Activated CD4-positive, alpha-beta T cell treated with anti-CD3 and anti-CD28 coated beads for 4 hours (primary cell): Measurements from ENCODE around the gene C6orf47.

Experiments
- DNase-seq, 2 donors: peaks; one replicate each; pipeline ENCODE4 v3.0.0-alpha.2; 2020

Gene C6orf47

GRCh38 chr6:31634131-31634530 is 26.4 kb downstream of the C6orf47 start:
- no peak for DNase-seq

- DNase-seq: no peak
Observed at GRCh38 chr6:31633447-31633846, 27.1 kb downstream of the C6orf47 start.

GRCh38 chr6:31632279-31632946 is 28.2 kb downstream of the C6orf47 start:
- no peak for DNase-seq

- DNase-seq: no peak
Observed at GRCh38 chr6:31631681-31632278, 28.8 kb downstream of the C6orf47 start.

GRCh38 chr6:31631209-31631608 is 29.4 kb downstream of the C6orf47 start:
- DNase-seq: no peak

GRCh38 chr6:31630177-31630934 is 30.2 kb downstream of the C6orf47 start:
- DNase-seq: no peak

GRCh38 chr6:31629014-31629413 is 31.6 kb downstream of the C6orf47 start:
- no peak for DNase-seq

GRCh38 chr6:31627690-31628287 is 32.8 kb downstream of the C6orf47 start:
- DNase-seq: no peak

GRCh38 chr6:31626952-31627351 is 33.6 kb downstream of the C6orf47 start:
- no peak for DNase-seq

GRCh38 chr6:31624070-31624469 is 36.5 kb downstream of the C6orf47 start:
- DNase-seq: no peak

GRCh38 chr6:31622684-31623091 is 37.9 kb downstream of the C6orf47 start:
- no peak for DNase-seq

GRCh38 chr6:31621991-31622390 is 38.6 kb downstream of the C6orf47 start:
- DNase-seq: no peak

GRCh38 chr6:31621320-31621939 is 39.1 kb downstream of the C6orf47 start:
- DNase-seq: no peak

- peak; percentile 96 to 97 for DNase-seq
Observed at GRCh38 chr6:31620586-31621319, 39.8 kb downstream of the C6orf47 start, which contains the start of gene PRRC2A. Gene PRRC2A (plus strand): TSS chr6:31620715. CDS start chr6:31622790, 2,075 bp downstream.

- peak; percentile 91 to 97 for DNase-seq
Observed at GRCh38 chr6:31619805-31620585, 40.6 kb downstream of the C6orf47 start.

- DNase-seq: no peak
Observed at GRCh38 chr6:31617010-31617409, 43.6 kb downstream of the C6orf47 start.

GRCh38 chr6:31615748-31616147 is 44.8 kb downstream of the C6orf47 start:
- no peak for DNase-seq

- no peak for DNase-seq
Observed at GRCh38 chr6:31614684-31615578, 45.6 kb downstream of the C6orf47 start, which contains the start of gene AIF1. Gene AIF1 (plus strand): TSS chr6:31615234. CDS start chr6:31615330, 96 bp downstream.

GRCh38 chr6:31614075-31614619 is 46.4 kb downstream of the C6orf47 start:
- DNase-seq: no peak

GRCh38 chr6:31610968-31611367 is 49.6 kb downstream of the C6orf47 start:
- no peak for DNase-seq
